OCI-LY7 (cell line): ENCODE results near the gene SCN8A.

ENCODE experiments used
- CTCF ChIP-seq: fragments of 200-600 bp; sonication (generic); conservative IDR thresholded peaks from 2 replicates; pipeline ENCODE4 v1.5.1; 2014; ENCODE audit warnings: mild to moderate bottlenecking, antibody characterized with exemption, low read length, moderate library complexity, mixed read lengths
- EZH2phosphoT487 ChIP-seq: fragments of 200-600 bp; sonication (generic); IDR thresholded peaks from 2 replicates; pipeline ENCODE4 v1.6.1; 2018; ENCODE audit warnings: low read depth, borderline replicate concordance, mild to moderate bottlenecking, mixed run types, antibody characterized with exemption, low read length, moderate library complexity, mixed read lengths

- no peak for TF ChIP-seq CTCF
- no peak for TF ChIP-seq EZH2phosphoT487
These were observed 264.8 kb downstream of the SCN8A start for GRCh38 chr12:51855586-51856428.
